WERI-Rb-1 (cell line): ENCODE measurements around the gene B3GALT4.
"Not testable (repeated sequence)": the region's sequence is repeated elsewhere in the genome, so short reads cannot be mapped to it uniquely, and the experiment has no call there.

Experiments used
- DNase-seq: peaks from one replicate; pipeline ENCODE4 v3.0.0-alpha.2; 2020
- H3K27ac ChIP-seq: fragments of 250-450 bp; sonication (Bioruptor Pico); 2 replicates; pipeline ENCODE4 v1.5.1; 2020; ENCODE audit warnings: mild to moderate bottlenecking, moderate library complexity
- H3K27me3 ChIP-seq: fragments of 250-450 bp; sonication (Bioruptor Pico); 2 replicates; pipeline ENCODE4 v1.5.1; 2021; ENCODE audit warnings: mild to moderate bottlenecking, low read depth, moderate library complexity; ENCODE audit not compliant: insufficient read depth, severe bottlenecking
- H3K36me3 ChIP-seq: fragments of 250-450 bp; sonication (Bioruptor Pico); 2 replicates; pipeline ENCODE4 v1.5.1; 2020; ENCODE audit warnings: mild to moderate bottlenecking, moderate library complexity
- H3K4me3 ChIP-seq: 2 replicates; pipeline ENCODE4 v1.5.1; 2011; ENCODE audit warnings: low read depth, mild to moderate bottlenecking, control low read depth, low read length
- H3K9me3 ChIP-seq: fragments of 250-450 bp; sonication (Bioruptor Pico); 2 replicates; pipeline ENCODE4 v1.5.1; 2021; ENCODE audit warnings: mild to moderate bottlenecking, moderate library complexity; ENCODE audit not compliant: severe bottlenecking
- CTCF ChIP-seq: IDR thresholded peaks from 2 replicates; pipeline ENCODE4 v1.5.1; 2011; ENCODE audit warnings: low read depth, mild to moderate bottlenecking, control low read depth, inconsistent platforms, low read length

Gene B3GALT4

GRCh38 chr6:33250731-33251130 is 26.2 kb upstream of the B3GALT4 start:
- no peak overlapping the region for H3K27ac ChIP-seq
- DNase-seq: no peak
- H3K27me3 ChIP-seq: no peaks in the 10 kb centered on the region
- peaks cover 14% of the 10 kb centered on the region for H3K36me3 ChIP-seq
- no peak for TF ChIP-seq CTCF
- no peak overlapping the region for H3K4me3 ChIP-seq
- H3K9me3 ChIP-seq: no peaks in the 10 kb centered on the region

- H3K9me3 ChIP-seq: no peaks in the 10 kb centered on the region
- H3K4me3 ChIP-seq: no peak overlapping the region
- DNase-seq: no peak
- no peak for TF ChIP-seq CTCF
- no peak overlapping the region for H3K27ac ChIP-seq
- H3K36me3 ChIP-seq: peaks cover 17% of the 10 kb centered on the region
- H3K27me3 ChIP-seq: no peaks in the 10 kb centered on the region
These were observed 25.4 kb upstream of the B3GALT4 start for GRCh38 chr6:33251395-33252012.

- Histone ChIP-seq H3K4me3 (no peak overlapping the region), H3K9me3 (no peaks in the 10 kb centered on the region), H3K36me3 (peaks cover 26% of the 10 kb centered on the region), H3K27ac (no peak overlapping the region), H3K27me3 (no peaks in the 10 kb centered on the region)
- DNase-seq: no peak
- no peak for TF ChIP-seq CTCF
These were observed 24.2 kb upstream of the B3GALT4 start for GRCh38 chr6:33252759-33253158.

GRCh38 chr6:33254591-33254990 is 22.3 kb upstream of the B3GALT4 start:
- no peak for TF ChIP-seq CTCF
- H3K9me3 ChIP-seq: no peaks in the 10 kb centered on the region
- peak overlapping the region; percentile 50 for H3K27ac ChIP-seq
- DNase-seq: peak; percentile 27
- no peak overlapping the region for H3K4me3 ChIP-seq
- no peaks in the 10 kb centered on the region for H3K27me3 ChIP-seq
- H3K36me3 ChIP-seq: peaks cover 27% of the 10 kb centered on the region

- no peak for DNase-seq
- Histone ChIP-seq H3K27me3 (no peaks in the 10 kb centered on the region), H3K9me3 (no peaks in the 10 kb centered on the region), H3K4me3 (no peak overlapping the region), H3K27ac (no peak overlapping the region), H3K36me3 (peaks cover 49% of the 10 kb centered on the region)
- no peak for TF ChIP-seq CTCF
These were observed 17.9 kb upstream of the B3GALT4 start for GRCh38 chr6:33259032-33259431.

GRCh38 chr6:33262490-33262889 is 14.4 kb upstream of the B3GALT4 start:
- not testable (repeated sequence) for H3K27ac ChIP-seq, H3K27me3 ChIP-seq, H3K4me3 ChIP-seq, DNase-seq, H3K9me3 ChIP-seq
- H3K36me3 ChIP-seq: peaks cover 71% of the 10 kb centered on the region
